HepG2 (cell line): Measurements from ENCODE around the gene TNNI2. TPM values are rescaled to one million over a fixed set of nuclear protein-coding genes. Genes with fewer than 3 reads are reported as not detected.

ENCODE experiments used
- CHD2 ChIP-seq: IDR thresholded peaks from 2 replicates; pipeline ENCODE4 v1.6.1; 2011; ENCODE audit warnings: low read depth, low read length, improper control_type of control experiment
- HDAC1 ChIP-seq: sonication (generic); formaldehyde crosslinking; IDR thresholded peaks from 2 replicates; pipeline ENCODE4 v1.5.1; 2020; ENCODE audit warnings: mild to moderate bottlenecking, missing genetic modification reagents
- HDAC2 ChIP-seq: sonication (generic); formaldehyde crosslinking; IDR thresholded peaks from 2 replicates; pipeline ENCODE4 v1.4.0; 2020; ENCODE audit warnings: missing genetic modification reagents
- JUN ChIP-seq: sonication (generic); formaldehyde crosslinking; IDR thresholded peaks from 2 replicates; pipeline ENCODE4 v1.4.0; 2020; ENCODE audit warnings: mild to moderate bottlenecking, missing genetic modification reagents
- KMT2A ChIP-seq: sonication (generic); formaldehyde crosslinking; IDR thresholded peaks from 2 replicates; pipeline ENCODE4 v1.4.0; 2020; ENCODE audit warnings: missing genetic modification reagents
- MED13 ChIP-seq: sonication (generic); formaldehyde crosslinking; IDR thresholded peaks from 2 replicates; pipeline ENCODE4 v1.5.0; 2020; ENCODE audit warnings: missing genetic modification reagents
- MTA1 ChIP-seq: sonication (generic); formaldehyde crosslinking; IDR thresholded peaks from 2 replicates; pipeline ENCODE4 v1.4.0; 2020; ENCODE audit warnings: missing genetic modification reagents, mild to moderate bottlenecking, borderline replicate concordance
- POLR2G ChIP-seq: fragments of 200-400 bp; formaldehyde crosslinking; IDR thresholded peaks from 2 replicates; pipeline ENCODE4 v1.6.1; 2018; ENCODE audit warnings: mild to moderate bottlenecking, low read depth, low read length, moderate library complexity
- PTBP1 ChIP-seq: fragments of 200-400 bp; formaldehyde crosslinking; IDR thresholded peaks from 2 replicates; pipeline ENCODE4 v1.6.1; 2018; ENCODE audit warnings: low read length, low read depth; ENCODE audit not compliant: poor library complexity, severe bottlenecking
- SUZ12 ChIP-seq: fragments of 150-350 bp; IDR thresholded peaks from 2 replicates; pipeline ENCODE4 v1.6.1; 2014; ENCODE audit warnings: low read depth, low read length
- ZMYM4 ChIP-seq: sonication (generic); formaldehyde crosslinking; IDR thresholded peaks from 2 replicates; pipeline ENCODE4 v1.8.1; 2023; ENCODE audit warnings: mild to moderate bottlenecking, missing genetic modification reagents
- ZNF232 ChIP-seq: sonication (generic); formaldehyde crosslinking; IDR thresholded peaks from 2 replicates; pipeline ENCODE4 v1.4.0; 2020; ENCODE audit warnings: missing genetic modification reagents, borderline replicate concordance
- ZNF274 ChIP-seq: sonication (generic); formaldehyde crosslinking; IDR thresholded peaks from 2 replicates; pipeline ENCODE4 v1.5.1; 2020; ENCODE audit warnings: mild to moderate bottlenecking, missing genetic modification reagents
- ZNF333 ChIP-seq: sonication (generic); formaldehyde crosslinking; IDR thresholded peaks from 2 replicates; pipeline ENCODE4 v1.4.0; 2020; ENCODE audit warnings: mild to moderate bottlenecking, missing genetic modification reagents, borderline replicate concordance
- ZNF343 ChIP-seq: sonication (generic); formaldehyde crosslinking; IDR thresholded peaks from 2 replicates; pipeline ENCODE4 v1.4.0; 2020; ENCODE audit warnings: mild to moderate bottlenecking, missing genetic modification reagents
- ZNF546 ChIP-seq: sonication (generic); formaldehyde crosslinking; conservative IDR thresholded peaks from 2 replicates; pipeline ENCODE4 v1.8.1; 2023; ENCODE audit warnings: mild to moderate bottlenecking, missing genetic modification reagents
- ZNF704 ChIP-seq: sonication (generic); formaldehyde crosslinking; IDR thresholded peaks from 2 replicates; pipeline ENCODE4 v1.8.1; 2023; ENCODE audit warnings: mild to moderate bottlenecking, inconsistent platforms, moderate library complexity, missing genetic modification reagents, borderline replicate concordance
- ZNF709 ChIP-seq: sonication (generic); formaldehyde crosslinking; IDR thresholded peaks from 2 replicates; pipeline ENCODE4 v1.5.0; 2020; ENCODE audit warnings: mild to moderate bottlenecking, missing genetic modification reagents
- polyA plus RNA-seq, 8 experiments: library from polyadenylated mRNA; depleted of rRNA in 3 of 8; stranded (reverse) in 7 of 8; unstranded in 1 of 8; fragments of >200 nt; fragmentation: Illumina TruSeq in 4 of 8; extraction: Trizol in 4 of 8; gene quantifications; 2 replicates each; pipeline versions ENCODE4 v1.2.1 to v1.2.3, GENCODE V29; 2011 to 2016; ENCODE audit warnings: low read depth in 4 of 8, missing spikeins in 1 of 8, mixed read lengths in 1 of 8; ENCODE audit not compliant: insufficient read depth in 1 of 8
- total RNA-seq, 5 experiments: library from RNA; depleted of rRNA; stranded (reverse); fragments of >200 nt; fragmentation: Illumina TruSeq; extraction: Trizol; gene quantifications; 2 replicates each; pipeline ENCODE4 v1.2.3, GENCODE V29; 2016; ENCODE audit warnings: low read depth in 1 of 5
- TF ChIP-seq, protein P1 (sequence below), 2 experiments: IDR thresholded peaks; 2 replicates each; pipeline ENCODE4 v1.6.1; 2011 to 2012; ENCODE audit warnings: low read length in 2 of 2, borderline replicate concordance in 1 of 2, low read depth in 1 of 2, mild to moderate bottlenecking in 1 of 2, moderate library complexity in 1 of 2
- TF ChIP-seq, protein P2 (sequence below): sonication (generic); formaldehyde crosslinking; IDR thresholded peaks from 2 replicates; pipeline ENCODE4 v1.8.1; 2023; ENCODE audit warnings: mild to moderate bottlenecking, missing genetic modification reagents
- TF ChIP-seq, protein P3 (sequence below), 2 experiments: fragments of 450-650 bp in 1 of 2; sonication (generic) in 1 of 2; formaldehyde crosslinking; IDR thresholded peaks; 2 replicates each; pipeline versions ENCODE4 v1.5.0 to v1.8.0; 2020 to 2022; ENCODE audit warnings: mild to moderate bottlenecking in 1 of 2, missing genetic modification reagents in 1 of 2
- TF ChIP-seq, protein P4 (sequence below): sonication (generic); formaldehyde crosslinking; IDR thresholded peaks from 2 replicates; pipeline ENCODE4 v1.8.1; 2023; ENCODE audit warnings: missing genetic modification reagents, inconsistent platforms, borderline replicate concordance

TNNI2 gene
- total and polyA plus RNA-seq, 2 of the 13 experiments (the other 11 are each of a cell fraction or from before 2014, with no cell fraction given), result 7.2 to 12.0 TPM

- 0 out of 2 replicates have a peak, but pooled peaks have one; percentile 61 for TF ChIP-seq ZNF704
- TF ChIP-seq PTBP1, result no peak
- TF ChIP-seq HDAC1 (CRISPR knock-in tag), result peak; percentile 53
- TF ChIP-seq KMT2A (CRISPR knock-in tag), result no peak
- TF ChIP-seq, protein P1, sequence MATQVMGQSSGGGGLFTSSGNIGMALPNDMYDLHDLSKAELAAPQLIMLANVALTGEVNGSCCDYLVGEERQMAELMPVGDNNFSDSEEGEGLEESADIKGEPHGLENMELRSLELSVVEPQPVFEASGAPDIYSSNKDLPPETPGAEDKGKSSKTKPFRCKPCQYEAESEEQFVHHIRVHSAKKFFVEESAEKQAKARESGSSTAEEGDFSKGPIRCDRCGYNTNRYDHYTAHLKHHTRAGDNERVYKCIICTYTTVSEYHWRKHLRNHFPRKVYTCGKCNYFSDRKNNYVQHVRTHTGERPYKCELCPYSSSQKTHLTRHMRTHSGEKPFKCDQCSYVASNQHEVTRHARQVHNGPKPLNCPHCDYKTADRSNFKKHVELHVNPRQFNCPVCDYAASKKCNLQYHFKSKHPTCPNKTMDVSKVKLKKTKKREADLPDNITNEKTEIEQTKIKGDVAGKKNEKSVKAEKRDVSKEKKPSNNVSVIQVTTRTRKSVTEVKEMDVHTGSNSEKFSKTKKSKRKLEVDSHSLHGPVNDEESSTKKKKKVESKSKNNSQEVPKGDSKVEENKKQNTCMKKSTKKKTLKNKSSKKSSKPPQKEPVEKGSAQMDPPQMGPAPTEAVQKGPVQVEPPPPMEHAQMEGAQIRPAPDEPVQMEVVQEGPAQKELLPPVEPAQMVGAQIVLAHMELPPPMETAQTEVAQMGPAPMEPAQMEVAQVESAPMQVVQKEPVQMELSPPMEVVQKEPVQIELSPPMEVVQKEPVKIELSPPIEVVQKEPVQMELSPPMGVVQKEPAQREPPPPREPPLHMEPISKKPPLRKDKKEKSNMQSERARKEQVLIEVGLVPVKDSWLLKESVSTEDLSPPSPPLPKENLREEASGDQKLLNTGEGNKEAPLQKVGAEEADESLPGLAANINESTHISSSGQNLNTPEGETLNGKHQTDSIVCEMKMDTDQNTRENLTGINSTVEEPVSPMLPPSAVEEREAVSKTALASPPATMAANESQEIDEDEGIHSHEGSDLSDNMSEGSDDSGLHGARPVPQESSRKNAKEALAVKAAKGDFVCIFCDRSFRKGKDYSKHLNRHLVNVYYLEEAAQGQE (IDR thresholded peaks at IDR 0.05; ENCODE audit: borderline replicate concordance in 1 of 2, low read depth in 1 of 2, low read length in 2 of 2), result no peak
- no peak for TF ChIP-seq JUN (CRISPR knock-in tag)
- 0 out of 2 replicates have a peak, but pooled peaks have one; percentile 45 for TF ChIP-seq ZNF709
- no peak for TF ChIP-seq ZNF333
- TF ChIP-seq ZNF343, result peak; percentile 36; the same call in 1 of the 2 replicates
- peak; percentile 55 for TF ChIP-seq HDAC2
- TF ChIP-seq, protein P2, sequence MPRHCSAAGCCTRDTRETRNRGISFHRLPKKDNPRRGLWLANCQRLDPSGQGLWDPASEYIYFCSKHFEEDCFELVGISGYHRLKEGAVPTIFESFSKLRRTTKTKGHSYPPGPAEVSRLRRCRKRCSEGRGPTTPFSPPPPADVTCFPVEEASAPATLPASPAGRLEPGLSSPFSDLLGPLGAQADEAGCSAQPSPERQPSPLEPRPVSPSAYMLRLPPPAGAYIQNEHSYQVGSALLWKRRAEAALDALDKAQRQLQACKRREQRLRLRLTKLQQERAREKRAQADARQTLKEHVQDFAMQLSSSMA (CRISPR knock-in tag), result no peak
- peak; percentile 49; the same call in 1 of the 2 replicates for TF ChIP-seq MED13 (CRISPR knock-in tag)
- TF ChIP-seq CHD2, result no peak
- TF ChIP-seq, protein P3, sequence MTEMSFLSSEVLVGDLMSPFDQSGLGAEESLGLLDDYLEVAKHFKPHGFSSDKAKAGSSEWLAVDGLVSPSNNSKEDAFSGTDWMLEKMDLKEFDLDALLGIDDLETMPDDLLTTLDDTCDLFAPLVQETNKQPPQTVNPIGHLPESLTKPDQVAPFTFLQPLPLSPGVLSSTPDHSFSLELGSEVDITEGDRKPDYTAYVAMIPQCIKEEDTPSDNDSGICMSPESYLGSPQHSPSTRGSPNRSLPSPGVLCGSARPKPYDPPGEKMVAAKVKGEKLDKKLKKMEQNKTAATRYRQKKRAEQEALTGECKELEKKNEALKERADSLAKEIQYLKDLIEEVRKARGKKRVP (CRISPR knock-in tag; IDR thresholded peaks at IDR 0.05), result no peak
- peak; percentile 80; the same call in 1 of the 2 replicates for TF ChIP-seq ZNF232 (CRISPR knock-in tag)
- TF ChIP-seq SUZ12, result no peak
- peak; percentile 59; the same call in 1 of the 2 replicates for TF ChIP-seq MTA1 (CRISPR knock-in tag)
- no peak for TF ChIP-seq POLR2G
- TF ChIP-seq, protein P4, sequence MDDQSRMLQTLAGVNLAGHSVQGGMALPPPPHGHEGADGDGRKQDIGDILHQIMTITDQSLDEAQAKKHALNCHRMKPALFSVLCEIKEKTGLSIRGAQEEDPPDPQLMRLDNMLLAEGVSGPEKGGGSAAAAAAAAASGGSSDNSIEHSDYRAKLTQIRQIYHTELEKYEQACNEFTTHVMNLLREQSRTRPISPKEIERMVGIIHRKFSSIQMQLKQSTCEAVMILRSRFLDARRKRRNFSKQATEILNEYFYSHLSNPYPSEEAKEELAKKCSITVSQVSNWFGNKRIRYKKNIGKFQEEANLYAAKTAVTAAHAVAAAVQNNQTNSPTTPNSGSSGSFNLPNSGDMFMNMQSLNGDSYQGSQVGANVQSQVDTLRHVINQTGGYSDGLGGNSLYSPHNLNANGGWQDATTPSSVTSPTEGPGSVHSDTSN, result 0 out of 2 replicates have a peak, but pooled peaks have one; percentile 63
- no peak for TF ChIP-seq ZNF546
- TF ChIP-seq ZMYM4, result peak; percentile 22; the same call in 1 of the 2 replicates
- TF ChIP-seq ZNF274 (CRISPR knock-in tag), result peak; percentile 84
Measured at GRCh38 chr11:1825039-1825740, 13.6 kb upstream of the TNNI2 start (continued).
